Endothelial cell of umbilical vein (primary cell): ENCODE data around the gene GOLT1B. TPM values are rescaled to one million over a fixed set of nuclear protein-coding genes. Genes with fewer than 3 reads are reported as not detected.

Source experiments
- BruUV-seq: library from RNA; stranded (reverse); fragments of 400-500 nt; replicated peaks from 2 replicates; lab custom pipeline; 2021; lab: Mats Ljungman, UMichigan
- CTCF ChIA-PET: fragments of 300-600, 350-600 bp; sonication (Branson Sonifier 250); formaldehyde crosslinking; loops from one replicate; lab custom pipeline; 2021; ENCODE audit warnings: antibody characterized with exemption, inconsistent platforms; lab: Charles Lee
- POLR2A ChIA-PET: fragments of 300-600, 350-600 bp; sonication (Branson Sonifier 250); formaldehyde crosslinking; loops from one replicate; lab custom pipeline; 2021; ENCODE audit warnings: antibody characterized with exemption, inconsistent platforms; lab: Charles Lee
- DNase-seq: peaks from one replicate; pipeline ENCODE4 v3.0.0-alpha.2; 2011; ENCODE audit warnings: low read depth, low spot score
- FAIRE-seq: peaks from 2 replicates; lab custom pipeline; 2011; peaks lifted over from hg19 to GRCh38; lab: Jason Lieb, UNC
- H2AFZ ChIP-seq: 2 replicates; pipeline ENCODE4 v1.6.0; 2012; ENCODE audit warnings: low read depth, low read length, control low read depth, inconsistent platforms
- H3K27ac ChIP-seq: 2 replicates; pipeline ENCODE4 v1.5.1; 2011; ENCODE audit warnings: low read depth, mild to moderate bottlenecking, control low read depth, low read length, moderate library complexity; ENCODE audit not compliant: insufficient read depth
- H3K27me3 ChIP-seq, 2 experiments: 2 replicates each; pipeline versions ENCODE4 v1.6.0 to v1.6.1; 2011; ENCODE audit warnings: low read length in 2 of 2, mixed read lengths in 1 of 2; ENCODE audit not compliant: control insufficient read depth in 2 of 2, insufficient read depth in 2 of 2
- H3K36me3 ChIP-seq, 2 experiments: 2 replicates in 1 of 2; 3 replicates in 1 of 2; pipeline ENCODE4 v1.5.1; 2011; ENCODE audit warnings: low read length in 2 of 2, mild to moderate bottlenecking in 1 of 2, moderate library complexity in 1 of 2; ENCODE audit not compliant: control insufficient read depth in 2 of 2, insufficient read depth in 2 of 2; ENCODE audit errors: extremely low read depth in 1 of 2
- H3K4me1 ChIP-seq: 3 replicates; pipeline ENCODE4 v1.5.1; 2011; ENCODE audit warnings: mild to moderate bottlenecking, low read length; ENCODE audit not compliant: control insufficient read depth, insufficient read depth; ENCODE audit errors: extremely low read depth
- H3K4me2 ChIP-seq: 2 replicates; pipeline ENCODE4 v1.6.1; 2011; ENCODE audit warnings: low read length, control low read depth, mixed read lengths; ENCODE audit not compliant: insufficient read depth
- H3K4me3 ChIP-seq, 3 experiments: fragments of 200-600 bp in 1 of 3; sonication (generic), shearing (Covaris generic) in 1 of 3; replicated peaks in 1 of 3; 2 replicates each; pipeline ENCODE4 v1.5.1; 2011 to 2016; ENCODE audit warnings: control low read depth in 3 of 3, low read length in 3 of 3, mild to moderate bottlenecking in 2 of 3, inconsistent platforms in 1 of 3, low read depth in 1 of 3, moderate library complexity in 1 of 3; ENCODE audit not compliant: insufficient read depth in 1 of 3
- H3K79me2 ChIP-seq: 2 replicates; pipeline ENCODE4 v1.6.0; 2012; ENCODE audit warnings: low read length, inconsistent platforms; ENCODE audit not compliant: control insufficient read depth, insufficient read depth
- H3K9ac ChIP-seq: replicated peaks from 2 replicates; pipeline ENCODE3; 2011; ENCODE audit warnings: low read length, control low read depth; ENCODE audit not compliant: insufficient read depth; ENCODE audit errors: extremely low read depth
- H3K9me1 ChIP-seq: replicated peaks from 3 replicates; pipeline ENCODE4 v1.6.0; 2011; ENCODE audit warnings: mild to moderate bottlenecking, low read length; ENCODE audit not compliant: control insufficient read depth, insufficient read depth; ENCODE audit errors: extremely low read depth
- H3K9me3 ChIP-seq: replicated peaks from 2 replicates; pipeline ENCODE4 v1.5.1; 2012; ENCODE audit warnings: low read length, inconsistent platforms; ENCODE audit not compliant: control insufficient read depth, insufficient read depth
- H4K20me1 ChIP-seq: replicated peaks from 2 replicates; pipeline ENCODE3; 2011; ENCODE audit warnings: mild to moderate bottlenecking, low read length; ENCODE audit not compliant: control insufficient read depth, insufficient read depth; ENCODE audit errors: extremely low read depth
- CTCF ChIP-seq, 2 donors: IDR thresholded peaks; 1 replicate in 1 of 2; 2 replicates in 1 of 2; pipeline ENCODE4 v1.5.1; 2011; ENCODE audit warnings: low read length in 2 of 2, mild to moderate bottlenecking in 2 of 2, moderate library complexity in 2 of 2, control low read depth in 1 of 2, inconsistent platforms in 1 of 2, low read depth in 1 of 2; ENCODE audit not compliant: insufficient read depth in 1 of 2; ENCODE audit errors: extremely low read depth in 1 of 2
- EZH2 ChIP-seq: IDR thresholded peaks from 2 replicates; pipeline ENCODE4 v1.6.1; 2012; ENCODE audit warnings: borderline replicate concordance, low read depth, mild to moderate bottlenecking, moderate library complexity, low read length, inconsistent platforms; ENCODE audit not compliant: severe bottlenecking
- FOS ChIP-seq: IDR thresholded peaks from 2 replicates; pipeline ENCODE4 v1.6.1; 2011; ENCODE audit warnings: mild to moderate bottlenecking, low read length, moderate library complexity, borderline replicate concordance; ENCODE audit not compliant: insufficient read depth
- GATA2 ChIP-seq: IDR thresholded peaks from 2 replicates; pipeline ENCODE4 v1.7.0; 2011; ENCODE audit warnings: low read depth, mild to moderate bottlenecking, moderate library complexity, mixed read lengths, low read length; ENCODE audit not compliant: insufficient read length, insufficient read depth
- JUN ChIP-seq: IDR thresholded peaks from 2 replicates; pipeline ENCODE4 v1.6.1; 2011; ENCODE audit warnings: borderline replicate concordance, low read depth; ENCODE audit not compliant: insufficient read length, insufficient read depth
- MYC ChIP-seq: IDR thresholded peaks from one replicate; pipeline ENCODE4 v1.6.1; 2011; ENCODE audit warnings: mild to moderate bottlenecking, low read depth, low read length
- POLR2A ChIP-seq: IDR thresholded peaks from 2 replicates; pipeline ENCODE4 v1.6.1; 2012; ENCODE audit warnings: low read depth, mild to moderate bottlenecking, control low read depth, low read length
- POLR2AphosphoS5 ChIP-seq: IDR thresholded peaks from 2 replicates; pipeline ENCODE4 v1.6.1; 2012; ENCODE audit warnings: low read depth, mild to moderate bottlenecking, control low read depth, low read length, moderate library complexity; ENCODE audit not compliant: insufficient read depth
- dilution Hi-C: fragments of 300-500 bp; cut with MboI; formaldehyde crosslinking; loops from one replicate; pipeline ENCODE4 v1.15.0; 2019; ENCODE audit warnings: low sequenced_read_pairs; ENCODE audit not compliant: extremely low pct_ligation_motif_present
- intact Hi-C: fragments of 100-400 bp; cut with micrococcal nuclease; formaldehyde crosslinking; loops from one replicate; pipeline ENCODE4 v1.10.0; 2022
- polyA plus RNA-seq, 4 experiments: library from polyadenylated mRNA; depleted of rRNA in 3 of 4; stranded (reverse) in 3 of 4; unstranded in 1 of 4; fragments of >200 nt; gene quantifications; 2 replicates each; pipeline versions ENCODE4 v1.2.1 to v1.2.3, GENCODE V29; 2011 to 2012; ENCODE audit warnings: missing spikeins in 1 of 4
- total RNA-seq: library from RNA; stranded (reverse); gene quantifications from 2 replicates; pipeline ENCODE4 v1.2.3, GENCODE V29; 2021
- TF ChIP-seq, protein P1 (sequence below): IDR thresholded peaks from 2 replicates; pipeline ENCODE4 v1.6.1; 2011; ENCODE audit not compliant: insufficient read depth, insufficient read length

Gene GOLT1B
- total and polyA plus RNA-seq, 2 donors (not counting 3 experiments of a cell fraction or from before 2014, with no cell fraction given): 21.9 to 50.5 TPM

- Histone ChIP-seq H3K9me1 (no peaks in the 10 kb centered on the region), H3K79me2 (no peaks in the 10 kb centered on the region), H3K27me3 (no peaks in the 10 kb centered on the region), H3K4me1 (no peaks in the 10 kb centered on the region), H3K27ac (no peak overlapping the region), H3K36me3 (peaks cover 0 to 4% of the 10 kb centered on the region in 2 experiments), H3K9ac (no peak overlapping the region), H3K4me2 (no peak overlapping the region), H3K4me3 (no peak overlapping the region), H2AFZ (no peak overlapping the region), H4K20me1 (no peaks in the 10 kb centered on the region), H3K9me3 (no peaks in the 10 kb centered on the region)
- DNase-seq (no peak), FAIRE-seq (no peak)
- no peak for TF ChIP-seq JUN
- no peak for TF ChIP-seq CTCF (IDR thresholded peaks at IDR 0.05; ENCODE audit: extremely low read depth in 1 of 2, insufficient read depth in 1 of 2, low read depth in 1 of 2, low read length in 2 of 2)
- no peak for TF ChIP-seq MYC
- TF ChIP-seq EZH2: no peak
- TF ChIP-seq POLR2AphosphoS5: no peak
- no peak for TF ChIP-seq FOS
- TF ChIP-seq, protein P1, sequence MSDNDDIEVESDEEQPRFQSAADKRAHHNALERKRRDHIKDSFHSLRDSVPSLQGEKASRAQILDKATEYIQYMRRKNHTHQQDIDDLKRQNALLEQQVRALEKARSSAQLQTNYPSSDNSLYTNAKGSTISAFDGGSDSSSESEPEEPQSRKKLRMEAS: no peak
- TF ChIP-seq POLR2A: no peak
- TF ChIP-seq GATA2: no peak
- intact Hi-C loops: no loop called here
- ChIA-PET CTCF (no interaction called here), POLR2A (no interaction called here)
- dilution Hi-C loops: no loop called here
- BruUV-seq: no TSS peak
Measured at GRCh38 chr12:21521541-21521940, 20.0 kb downstream of the GOLT1B start.
